GM23338 (cell line): ENCODE results near the gene TVP23A. TPM values are rescaled to one million over a fixed set of nuclear protein-coding genes. Genes with fewer than 3 reads are reported as not detected.
"Not testable (repeated sequence)": the region's sequence is repeated elsewhere in the genome, so short reads cannot be mapped to it uniquely, and the experiment has no call there.

Source experiments
- ATAC-seq: fragments of 200-7000 bp; cut with Tn5 transposase; 3 replicates; pipeline ENCODE4 v1.9.1; 2020
- DNase-seq: peaks from one replicate; pipeline ENCODE4 v3.0.0-alpha.2; 2015; ENCODE audit warnings: low spot score
- H2AFZ ChIP-seq: fragments of 200-600 bp; sonication (generic); 2 replicates; pipeline ENCODE4 v1.8.0; 2016; ENCODE audit warnings: antibody characterized with exemption, mild to moderate bottlenecking, moderate library complexity
- H3F3A ChIP-seq: fragments of 200-600 bp; sonication (generic); replicated peaks from 2 replicates; pipeline ENCODE4 v1.8.0; 2017; ENCODE audit warnings: antibody characterized with exemption, mixed run types, low read depth
- H3K27ac ChIP-seq: fragments of 200-600 bp; sonication (generic); 2 replicates; pipeline ENCODE4 v1.6.1; 2016; ENCODE audit warnings: low read depth
- H3K27me3 ChIP-seq: fragments of 200-600 bp; sonication (generic); 2 replicates; pipeline ENCODE4 v1.8.0; 2016; ENCODE audit warnings: mild to moderate bottlenecking, mixed run types, moderate library complexity; ENCODE audit not compliant: insufficient read depth
- H3K36me3 ChIP-seq: fragments of 200-600 bp; sonication (generic); 2 replicates; pipeline ENCODE4 v1.8.0; 2016; ENCODE audit warnings: mild to moderate bottlenecking; ENCODE audit not compliant: insufficient read depth
- H3K4me1 ChIP-seq: fragments of 200-600 bp; sonication (generic); 2 replicates; pipeline ENCODE4 v1.8.0; 2016; ENCODE audit warnings: mild to moderate bottlenecking, moderate library complexity; ENCODE audit not compliant: insufficient read depth
- H3K4me2 ChIP-seq: fragments of 200-600 bp; sonication (generic); 2 replicates; pipeline ENCODE4 v1.7.1; 2017; ENCODE audit warnings: mixed run types
- H3K4me3 ChIP-seq: fragments of 200-600 bp; sonication (generic); 2 replicates; pipeline ENCODE4 v1.6.1; 2016; ENCODE audit warnings: mixed run types
- H3K79me2 ChIP-seq: fragments of 200-600 bp; sonication (generic); replicated peaks from 2 replicates; pipeline ENCODE4 v1.8.0; 2017; ENCODE audit warnings: mild to moderate bottlenecking; ENCODE audit not compliant: insufficient read depth
- H3K9me2 ChIP-seq: fragments of 200-600 bp; sonication (generic); 2 replicates; pipeline ENCODE4 v1.8.0; 2017; ENCODE audit not compliant: insufficient read depth
- H4K20me1 ChIP-seq: fragments of 200-600 bp; sonication (generic); replicated peaks from 2 replicates; pipeline ENCODE4 v1.8.0; 2017; ENCODE audit warnings: mild to moderate bottlenecking; ENCODE audit not compliant: insufficient read depth
- H3K27ac Mint-ChIP-seq: 2 replicates; pipeline ENCODE4 v1.8.0; 2020; ENCODE audit warnings: inconsistent platforms, mild to moderate bottlenecking, moderate library complexity, mixed read lengths
- H3K27me3 Mint-ChIP-seq: 3 replicates; pipeline ENCODE4 v1.8.0; 2022; ENCODE audit warnings: low read depth, mild to moderate bottlenecking, moderate library complexity, mixed read lengths, inconsistent platforms; ENCODE audit not compliant: insufficient read depth, poor library complexity
- H3K36me3 Mint-ChIP-seq: 3 replicates; pipeline ENCODE4 v1.8.0; 2021; ENCODE audit warnings: low read depth, mild to moderate bottlenecking, inconsistent platforms, moderate library complexity, mixed read lengths
- H3K4me1 Mint-ChIP-seq: 3 replicates; pipeline ENCODE4 v1.8.0; 2020; ENCODE audit warnings: mild to moderate bottlenecking, inconsistent platforms, mixed read lengths
- H3K4me3 Mint-ChIP-seq: 3 replicates; pipeline ENCODE4 v1.8.0; 2021; ENCODE audit warnings: moderate library complexity, mild to moderate bottlenecking, inconsistent platforms, mixed read lengths
- H3K9me3 Mint-ChIP-seq: 3 replicates; pipeline ENCODE4 v1.8.0; 2020; ENCODE audit warnings: moderate library complexity, mild to moderate bottlenecking, inconsistent platforms, mixed read lengths
- CREB1 ChIP-seq: fragments of 250-450 bp; sonication (Bioruptor Pico); IDR thresholded peaks from 2 replicates; pipeline ENCODE4 v1.5.0; 2020; ENCODE audit warnings: low read depth, mild to moderate bottlenecking, moderate library complexity
- EZH2 ChIP-seq: fragments of 200-600 bp; sonication (generic); IDR thresholded peaks from one replicate; pipeline ENCODE4 v1.8.0; 2017; ENCODE audit warnings: antibody characterized with exemption, mild to moderate bottlenecking, low read depth; ENCODE audit not compliant: unreplicated experiment
- EZH2phosphoT487 ChIP-seq: fragments of 200-600 bp; sonication (generic); IDR thresholded peaks from one replicate; pipeline ENCODE4 v1.8.1; 2018; ENCODE audit warnings: antibody characterized with exemption; ENCODE audit not compliant: unreplicated experiment
- JUNB ChIP-seq: IDR thresholded peaks from one replicate; pipeline ENCODE4 v1.6.1; 2016; ENCODE audit warnings: antibody characterized with exemption; ENCODE audit not compliant: unreplicated experiment
- NANOG ChIP-seq: IDR thresholded peaks from 2 replicates; pipeline ENCODE4 v1.6.1; 2016; ENCODE audit warnings: antibody characterized with exemption, borderline replicate concordance
- POLR2AphosphoS5 ChIP-seq: IDR thresholded peaks from 2 replicates; pipeline ENCODE4 v1.6.1; 2016; ENCODE audit warnings: antibody characterized with exemption, low read depth
- ZNF114 ChIP-seq: fragments of 250-450 bp; sonication (Bioruptor Pico); IDR thresholded peaks from 2 replicates; pipeline ENCODE4 v1.5.0; 2020; ENCODE audit warnings: mild to moderate bottlenecking, moderate library complexity
- polyA plus RNA-seq: library from polyadenylated mRNA; unstranded; fragments of >200 nt; fragmentation: Nextera tagmentation; extraction: Ambion mirVana; gene quantifications from 2 replicates; pipeline ENCODE4 v1.2.1, GENCODE V29; 2016
- total RNA-seq: library from RNA; depleted of rRNA; stranded (reverse); fragments of >200 nt; shearing (Covaris generic); gene quantifications from 2 replicates; pipeline ENCODE4 v1.2.3, GENCODE V29; 2014
- TF ChIP-seq, protein P1 (sequence below): IDR thresholded peaks from one replicate; pipeline ENCODE4 v1.6.1; 2018; ENCODE audit warnings: antibody characterized with exemption; ENCODE audit not compliant: unreplicated experiment
- TF ChIP-seq, protein P2 (sequence below): fragments of 250-450 bp; sonication (Bioruptor Pico); IDR thresholded peaks from 2 replicates; pipeline ENCODE4 v1.5.0; 2020; ENCODE audit warnings: mild to moderate bottlenecking, moderate library complexity
- TF ChIP-seq, protein P3 (sequence below): IDR thresholded peaks from 2 replicates; pipeline ENCODE4 v1.6.1; 2016; ENCODE audit warnings: antibody characterized with exemption

TVP23A gene
- total and polyA plus RNA-seq, 2 experiments from 2014 or later: 2.8 to 4.5 TPM

DNA sequence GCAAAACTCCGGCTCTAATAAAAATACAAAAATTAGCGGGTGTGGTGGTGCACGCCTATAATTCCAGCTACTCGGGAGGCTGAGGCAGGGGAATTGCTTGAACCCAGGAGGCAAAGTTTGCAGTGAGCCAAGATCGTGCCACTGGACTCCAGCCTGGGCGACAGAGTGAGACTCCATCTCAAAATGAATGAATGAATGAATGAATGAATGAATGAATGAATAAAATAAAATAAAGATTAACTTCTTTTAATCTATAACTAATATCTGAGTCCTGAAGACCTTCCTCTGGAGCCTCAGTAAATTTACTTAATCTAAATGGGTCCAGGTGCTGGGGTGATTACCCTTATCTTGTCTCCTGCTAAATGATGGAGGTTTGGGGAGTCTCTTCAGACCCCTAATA lies 38.7 kb downstream of the TVP23A start:
- not testable (repeated sequence) for H3K27me3 Mint-ChIP-seq, H3K27ac ChIP-seq, H3K4me1 Mint-ChIP-seq, H3K27ac Mint-ChIP-seq, H3K79me2 ChIP-seq, H3K4me1 ChIP-seq, H3K4me2 ChIP-seq, H3F3A ChIP-seq, H3K4me3 ChIP-seq, DNase-seq, H4K20me1 ChIP-seq, H3K9me2 ChIP-seq, H3K36me3 ChIP-seq, H3K4me3 Mint-ChIP-seq, ATAC-seq, H2AFZ ChIP-seq, H3K27me3 ChIP-seq
- peaks cover 10% of the 10 kb centered on the region; the same call in 2 of the 3 replicates for H3K36me3 Mint-ChIP-seq
- peaks cover 21% of the 10 kb centered on the region for H3K9me3 Mint-ChIP-seq

DNA sequence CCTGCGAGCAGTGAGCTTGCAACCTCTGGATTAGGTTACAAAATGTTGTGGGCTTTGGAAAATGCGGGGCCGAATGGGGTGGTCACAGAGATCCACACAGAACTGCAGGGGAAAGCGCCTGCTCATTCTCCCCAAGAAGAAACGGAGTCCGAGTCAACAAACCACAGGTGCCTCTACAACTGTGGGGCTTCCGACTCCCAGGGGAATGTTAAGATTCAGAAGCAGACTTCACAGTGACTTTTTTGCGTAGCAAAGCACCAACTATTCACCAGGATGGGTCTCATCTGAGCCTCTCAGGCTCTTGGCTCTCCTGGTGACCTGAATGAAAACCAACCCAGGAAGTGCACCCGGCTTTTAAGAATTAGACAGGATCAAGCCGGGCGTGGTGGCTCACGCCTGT lies 41.2 kb downstream of the TVP23A start:
- Mint-ChIP-seq H3K4me1 (peaks cover 2% of the 10 kb centered on the region; the same call in 2 of the 3 replicates), H3K36me3 (peaks cover 7% of the 10 kb centered on the region; the same call in 2 of the 3 replicates), H3K27me3 (peaks cover 4% of the 10 kb centered on the region), H3K27ac (no peak overlapping the region), H3K9me3 (peaks cover 13% of the 10 kb centered on the region), H3K4me3 (no peak overlapping the region)
- Histone ChIP-seq H3K4me3 (no peak overlapping the region), H3F3A (no peaks in the 10 kb centered on the region), H3K79me2 (no peaks in the 10 kb centered on the region), H3K4me2 (no peak overlapping the region), H4K20me1 (no peaks in the 10 kb centered on the region), H3K9me2 (no peaks in the 10 kb centered on the region), H3K36me3 (no peaks in the 10 kb centered on the region), H3K27ac (no peak overlapping the region), H3K27me3 (no peaks in the 10 kb centered on the region), H3K4me1 (no peaks in the 10 kb centered on the region), H2AFZ (no peak overlapping the region)
- TF ChIP-seq EZH2phosphoT487: no peak
- no peak for TF ChIP-seq NANOG
- no peak for TF ChIP-seq CREB1
- TF ChIP-seq, protein P1, sequence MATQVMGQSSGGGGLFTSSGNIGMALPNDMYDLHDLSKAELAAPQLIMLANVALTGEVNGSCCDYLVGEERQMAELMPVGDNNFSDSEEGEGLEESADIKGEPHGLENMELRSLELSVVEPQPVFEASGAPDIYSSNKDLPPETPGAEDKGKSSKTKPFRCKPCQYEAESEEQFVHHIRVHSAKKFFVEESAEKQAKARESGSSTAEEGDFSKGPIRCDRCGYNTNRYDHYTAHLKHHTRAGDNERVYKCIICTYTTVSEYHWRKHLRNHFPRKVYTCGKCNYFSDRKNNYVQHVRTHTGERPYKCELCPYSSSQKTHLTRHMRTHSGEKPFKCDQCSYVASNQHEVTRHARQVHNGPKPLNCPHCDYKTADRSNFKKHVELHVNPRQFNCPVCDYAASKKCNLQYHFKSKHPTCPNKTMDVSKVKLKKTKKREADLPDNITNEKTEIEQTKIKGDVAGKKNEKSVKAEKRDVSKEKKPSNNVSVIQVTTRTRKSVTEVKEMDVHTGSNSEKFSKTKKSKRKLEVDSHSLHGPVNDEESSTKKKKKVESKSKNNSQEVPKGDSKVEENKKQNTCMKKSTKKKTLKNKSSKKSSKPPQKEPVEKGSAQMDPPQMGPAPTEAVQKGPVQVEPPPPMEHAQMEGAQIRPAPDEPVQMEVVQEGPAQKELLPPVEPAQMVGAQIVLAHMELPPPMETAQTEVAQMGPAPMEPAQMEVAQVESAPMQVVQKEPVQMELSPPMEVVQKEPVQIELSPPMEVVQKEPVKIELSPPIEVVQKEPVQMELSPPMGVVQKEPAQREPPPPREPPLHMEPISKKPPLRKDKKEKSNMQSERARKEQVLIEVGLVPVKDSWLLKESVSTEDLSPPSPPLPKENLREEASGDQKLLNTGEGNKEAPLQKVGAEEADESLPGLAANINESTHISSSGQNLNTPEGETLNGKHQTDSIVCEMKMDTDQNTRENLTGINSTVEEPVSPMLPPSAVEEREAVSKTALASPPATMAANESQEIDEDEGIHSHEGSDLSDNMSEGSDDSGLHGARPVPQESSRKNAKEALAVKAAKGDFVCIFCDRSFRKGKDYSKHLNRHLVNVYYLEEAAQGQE: no peak
- no peak for TF ChIP-seq JUNB
- TF ChIP-seq, protein P2, sequence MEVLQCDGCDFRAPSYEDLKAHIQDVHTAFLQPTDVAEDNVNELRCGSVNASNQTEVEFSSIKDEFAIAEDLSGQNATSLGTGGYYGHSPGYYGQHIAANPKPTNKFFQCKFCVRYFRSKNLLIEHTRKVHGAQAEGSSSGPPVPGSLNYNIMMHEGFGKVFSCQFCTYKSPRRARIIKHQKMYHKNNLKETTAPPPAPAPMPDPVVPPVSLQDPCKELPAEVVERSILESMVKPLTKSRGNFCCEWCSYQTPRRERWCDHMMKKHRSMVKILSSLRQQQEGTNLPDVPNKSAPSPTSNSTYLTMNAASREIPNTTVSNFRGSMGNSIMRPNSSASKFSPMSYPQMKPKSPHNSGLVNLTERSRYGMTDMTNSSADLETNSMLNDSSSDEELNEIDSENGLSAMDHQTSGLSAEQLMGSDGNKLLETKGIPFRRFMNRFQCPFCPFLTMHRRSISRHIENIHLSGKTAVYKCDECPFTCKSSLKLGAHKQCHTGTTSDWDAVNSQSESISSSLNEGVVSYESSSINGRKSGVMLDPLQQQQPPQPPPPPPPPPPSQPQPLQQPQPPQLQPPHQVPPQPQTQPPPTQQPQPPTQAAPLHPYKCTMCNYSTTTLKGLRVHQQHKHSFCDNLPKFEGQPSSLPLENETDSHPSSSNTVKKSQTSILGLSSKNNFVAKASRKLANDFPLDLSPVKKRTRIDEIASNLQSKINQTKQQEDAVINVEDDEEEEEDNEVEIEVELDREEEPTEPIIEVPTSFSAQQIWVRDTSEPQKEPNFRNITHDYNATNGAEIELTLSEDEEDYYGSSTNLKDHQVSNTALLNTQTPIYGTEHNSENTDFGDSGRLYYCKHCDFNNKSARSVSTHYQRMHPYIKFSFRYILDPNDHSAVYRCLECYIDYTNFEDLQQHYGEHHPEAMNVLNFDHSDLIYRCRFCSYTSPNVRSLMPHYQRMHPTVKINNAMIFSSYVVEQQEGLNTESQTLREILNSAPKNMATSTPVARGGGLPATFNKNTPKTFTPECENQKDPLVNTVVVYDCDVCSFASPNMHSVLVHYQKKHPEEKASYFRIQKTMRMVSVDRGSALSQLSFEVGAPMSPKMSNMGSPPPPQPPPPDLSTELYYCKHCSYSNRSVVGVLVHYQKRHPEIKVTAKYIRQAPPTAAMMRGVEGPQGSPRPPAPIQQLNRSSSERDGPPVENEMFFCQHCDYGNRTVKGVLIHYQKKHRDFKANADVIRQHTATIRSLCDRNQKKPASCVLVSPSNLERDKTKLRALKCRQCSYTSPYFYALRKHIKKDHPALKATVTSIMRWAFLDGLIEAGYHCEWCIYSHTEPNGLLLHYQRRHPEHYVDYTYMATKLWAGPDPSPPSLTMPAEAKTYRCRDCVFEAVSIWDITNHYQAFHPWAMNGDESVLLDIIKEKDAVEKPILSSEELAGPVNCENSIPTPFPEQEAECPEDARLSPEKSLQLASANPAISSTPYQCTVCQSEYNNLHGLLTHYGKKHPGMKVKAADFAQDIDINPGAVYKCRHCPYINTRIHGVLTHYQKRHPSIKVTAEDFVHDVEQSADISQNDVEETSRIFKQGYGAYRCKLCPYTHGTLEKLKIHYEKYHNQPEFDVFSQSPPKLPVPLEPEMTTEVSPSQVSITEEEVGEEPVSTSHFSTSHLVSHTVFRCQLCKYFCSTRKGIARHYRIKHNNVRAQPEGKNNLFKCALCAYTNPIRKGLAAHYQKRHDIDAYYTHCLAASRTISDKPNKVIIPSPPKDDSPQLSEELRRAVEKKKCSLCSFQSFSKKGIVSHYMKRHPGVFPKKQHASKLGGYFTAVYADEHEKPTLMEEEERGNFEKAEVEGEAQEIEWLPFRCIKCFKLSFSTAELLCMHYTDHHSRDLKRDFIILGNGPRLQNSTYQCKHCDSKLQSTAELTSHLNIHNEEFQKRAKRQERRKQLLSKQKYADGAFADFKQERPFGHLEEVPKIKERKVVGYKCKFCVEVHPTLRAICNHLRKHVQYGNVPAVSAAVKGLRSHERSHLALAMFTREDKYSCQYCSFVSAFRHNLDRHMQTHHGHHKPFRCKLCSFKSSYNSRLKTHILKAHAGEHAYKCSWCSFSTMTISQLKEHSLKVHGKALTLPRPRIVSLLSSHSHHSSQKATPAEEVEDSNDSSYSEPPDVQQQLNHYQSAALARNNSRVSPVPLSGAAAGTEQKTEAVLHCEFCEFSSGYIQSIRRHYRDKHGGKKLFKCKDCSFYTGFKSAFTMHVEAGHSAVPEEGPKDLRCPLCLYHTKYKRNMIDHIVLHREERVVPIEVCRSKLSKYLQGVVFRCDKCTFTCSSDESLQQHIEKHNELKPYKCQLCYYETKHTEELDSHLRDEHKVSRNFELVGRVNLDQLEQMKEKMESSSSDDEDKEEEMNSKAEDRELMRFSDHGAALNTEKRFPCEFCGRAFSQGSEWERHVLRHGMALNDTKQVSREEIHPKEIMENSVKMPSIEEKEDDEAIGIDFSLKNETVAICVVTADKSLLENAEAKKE (CRISPR knock-in tag): no peak
- TF ChIP-seq ZNF114 (CRISPR knock-in tag): no peak
- no peak for TF ChIP-seq EZH2
- TF ChIP-seq, protein P3, sequence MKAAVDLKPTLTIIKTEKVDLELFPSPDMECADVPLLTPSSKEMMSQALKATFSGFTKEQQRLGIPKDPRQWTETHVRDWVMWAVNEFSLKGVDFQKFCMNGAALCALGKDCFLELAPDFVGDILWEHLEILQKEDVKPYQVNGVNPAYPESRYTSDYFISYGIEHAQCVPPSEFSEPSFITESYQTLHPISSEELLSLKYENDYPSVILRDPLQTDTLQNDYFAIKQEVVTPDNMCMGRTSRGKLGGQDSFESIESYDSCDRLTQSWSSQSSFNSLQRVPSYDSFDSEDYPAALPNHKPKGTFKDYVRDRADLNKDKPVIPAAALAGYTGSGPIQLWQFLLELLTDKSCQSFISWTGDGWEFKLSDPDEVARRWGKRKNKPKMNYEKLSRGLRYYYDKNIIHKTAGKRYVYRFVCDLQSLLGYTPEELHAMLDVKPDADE: no peak
- TF ChIP-seq POLR2AphosphoS5: no peak
- DNase-seq (no peak), ATAC-seq (no peak)
